Suprapubic skin (tissue), 3 donors: Measurements from ENCODE around the gene CNGB1.

Source experiments
- CTCF ChIP-seq, 2 donors: fragments of 200-600 bp in 1 of 2; fragments of 450-650 bp in 1 of 2; sonication (generic) in 1 of 2; IDR thresholded peaks; one replicate each; pipeline ENCODE4 v1.5.1; 2016 to 2019; ENCODE audit warnings: antibody characterized with exemption in 2 of 2, mild to moderate bottlenecking in 1 of 2, moderate library complexity in 1 of 2
- EP300 ChIP-seq: sonication (generic); formaldehyde crosslinking; IDR thresholded peaks from one replicate; pipeline ENCODE4 v1.6.1; 2017; ENCODE audit warnings: antibody characterized with exemption

- TF ChIP-seq EP300: no peak
- no peak for TF ChIP-seq CTCF (IDR thresholded peaks at IDR 0.05)
Observed at GRCh38 chr16:57998992-57999365, 28.1 kb upstream of the CNGB1 start.
